Loucy (cell line): Measurements from ENCODE around the gene CCL23.
"Not testable (repeated sequence)": the region's sequence is repeated elsewhere in the genome, so short reads cannot be mapped to it uniquely, and the experiment has no call there.

ENCODE experiments used
- H2AFZ ChIP-seq: fragments of 200-600 bp; sonication (generic); 2 replicates; pipeline ENCODE4 v1.6.0; 2016; ENCODE audit warnings: antibody characterized with exemption, mild to moderate bottlenecking, low read length, moderate library complexity
- H3F3A ChIP-seq: fragments of 200-600 bp; 2 replicates; pipeline ENCODE4 v1.6.0; 2016; ENCODE audit warnings: antibody characterized with exemption, low read depth, mild to moderate bottlenecking
- H3K27me3 ChIP-seq: fragments of 200-600 bp; sonication (generic); 2 replicates; pipeline ENCODE4 v1.6.1; 2014; ENCODE audit warnings: low read length, mild to moderate bottlenecking; ENCODE audit not compliant: insufficient read depth, poor library complexity, severe bottlenecking
- H3K36me3 ChIP-seq: fragments of 200-600 bp; sonication (generic); 2 replicates; pipeline ENCODE4 v1.6.1; 2016; ENCODE audit warnings: low read length; ENCODE audit not compliant: insufficient read depth
- H3K4me1 ChIP-seq: fragments of 200-600 bp; sonication (generic); 2 replicates; pipeline ENCODE4 v1.5.1; 2014; ENCODE audit warnings: low read length, mild to moderate bottlenecking; ENCODE audit not compliant: insufficient read depth, poor library complexity, severe bottlenecking
- H3K4me2 ChIP-seq: fragments of 200-600 bp; sonication (generic); 2 replicates; pipeline ENCODE4 v1.6.0; 2014; ENCODE audit warnings: antibody characterized with exemption, low read length, low read depth, mild to moderate bottlenecking; ENCODE audit not compliant: poor library complexity, severe bottlenecking
- H3K4me3 ChIP-seq: fragments of 200-600 bp; sonication (generic); 2 replicates; pipeline ENCODE4 v1.5.1; 2014; ENCODE audit warnings: low read length, mild to moderate bottlenecking, mixed read lengths; ENCODE audit not compliant: poor library complexity, severe bottlenecking
- H3K79me2 ChIP-seq: fragments of 200-600 bp; sonication (generic); 2 replicates; pipeline ENCODE4 v1.6.1; 2014; ENCODE audit warnings: low read length; ENCODE audit not compliant: insufficient read depth
- H3K9ac ChIP-seq: fragments of 200-600 bp; sonication (generic); 2 replicates; pipeline ENCODE4 v1.6.0; 2014; ENCODE audit warnings: mild to moderate bottlenecking, low read depth, low read length, moderate library complexity; ENCODE audit not compliant: poor library complexity, severe bottlenecking
- H3K9me2 ChIP-seq: fragments of 200-600 bp; sonication (generic); replicated peaks from 2 replicates; pipeline ENCODE4 v1.6.1; 2016; ENCODE audit warnings: low read depth, low read length, mixed read lengths
- H3K9me3 ChIP-seq: fragments of 200-600 bp; sonication (generic); 2 replicates; pipeline ENCODE4 v1.6.1; 2014; ENCODE audit warnings: mild to moderate bottlenecking, antibody characterized with exemption, low read length, low read depth; ENCODE audit not compliant: insufficient read depth
- H4K20me1 ChIP-seq: fragments of 200-600 bp; sonication (generic); 2 replicates; pipeline ENCODE4 v1.6.0; 2014; ENCODE audit warnings: antibody characterized with exemption, low read length, mild to moderate bottlenecking; ENCODE audit not compliant: insufficient read depth, poor library complexity, severe bottlenecking
- CTCF ChIP-seq: fragments of 200-600 bp; sonication (generic); conservative IDR thresholded peaks from 2 replicates; pipeline ENCODE4 v1.5.1; 2014; ENCODE audit warnings: mild to moderate bottlenecking, antibody characterized with exemption, low read length
- EZH2phosphoT487 ChIP-seq: fragments of 200-600 bp; IDR thresholded peaks from 2 replicates; pipeline ENCODE4 v1.6.1; 2018; ENCODE audit warnings: antibody characterized with exemption, mild to moderate bottlenecking, moderate library complexity, borderline replicate concordance

The CCL23 gene

DNA sequence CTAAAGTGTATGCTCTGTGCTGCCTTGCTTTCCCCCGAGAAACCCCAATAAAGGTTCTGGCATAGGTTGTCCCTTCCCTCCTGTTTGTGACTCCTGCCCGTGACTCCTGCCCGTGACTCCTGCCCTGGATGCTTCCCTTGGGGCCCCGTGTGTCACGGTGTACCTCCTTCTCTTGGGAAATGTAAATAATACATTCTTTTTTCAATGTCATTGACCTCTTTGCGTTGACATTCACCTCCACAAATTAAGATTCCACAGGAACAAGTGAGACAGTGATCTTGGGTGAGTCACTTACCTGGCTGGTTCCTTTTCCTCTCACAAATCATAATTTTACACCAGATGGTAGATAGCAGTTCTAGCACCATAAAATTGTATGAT, 17.1 kb downstream of the CCL23 start:
- Histone ChIP-seq H3K9me2 (no peaks in the 10 kb centered on the region), H3K79me2 (no peaks in the 10 kb centered on the region), H3K36me3 (no peaks in the 10 kb centered on the region), H3K27me3 (no peaks in the 10 kb centered on the region), H3K9ac (no peak overlapping the region), H2AFZ (no peak overlapping the region), H3K4me1 (peaks cover 9% of the 10 kb centered on the region), H3K9me3 (no peaks in the 10 kb centered on the region), H3K4me3 (no peak overlapping the region), H4K20me1 (no peaks in the 10 kb centered on the region), H3F3A (no peaks in the 10 kb centered on the region), H3K4me2 (no peak overlapping the region)
- TF ChIP-seq CTCF (no peak), EZH2phosphoT487 (no peak)

DNA sequence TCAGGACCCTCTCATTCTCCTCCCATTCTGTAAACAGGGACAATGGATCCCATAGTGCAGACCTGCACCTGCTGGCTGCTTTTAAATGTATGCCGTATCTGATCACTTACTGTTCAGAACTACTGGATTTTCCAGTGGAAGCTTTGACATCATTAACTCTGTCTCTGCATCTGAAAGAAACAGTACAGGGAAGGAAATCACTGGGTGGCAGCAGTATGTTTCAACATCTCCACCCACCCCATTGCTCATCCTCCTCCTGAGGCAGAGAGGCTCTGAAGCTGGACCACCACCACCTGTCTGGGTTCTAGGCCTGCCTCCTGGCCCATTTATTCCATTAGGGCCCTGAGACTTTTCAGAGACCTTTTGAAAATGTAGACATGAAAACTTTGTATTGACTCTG, 19.0 kb downstream of the CCL23 start:
- Histone ChIP-seq H3K4me1 (no peaks in the 10 kb centered on the region), H3K79me2 (no peaks in the 10 kb centered on the region), H3F3A (no peaks in the 10 kb centered on the region), H3K9ac (no peak overlapping the region), H3K9me3 (no peaks in the 10 kb centered on the region), H3K4me2 (no peak overlapping the region), H3K36me3 (no peaks in the 10 kb centered on the region), H3K4me3 (no peak overlapping the region), H3K27me3 (no peaks in the 10 kb centered on the region), H4K20me1 (no peaks in the 10 kb centered on the region), H2AFZ (no peak overlapping the region), H3K9me2 (no peaks in the 10 kb centered on the region)
- no peak for TF ChIP-seq CTCF
- TF ChIP-seq EZH2phosphoT487 = no peak

- Histone ChIP-seq H3K9me3 (no peaks in the 10 kb centered on the region), H3K27me3 (no peaks in the 10 kb centered on the region), H3K4me2 (no peak overlapping the region), H4K20me1 (no peaks in the 10 kb centered on the region), H3K79me2 (no peaks in the 10 kb centered on the region), H3K9me2 (no peaks in the 10 kb centered on the region), H3K36me3 (no peaks in the 10 kb centered on the region), H3K4me3 (no peak overlapping the region), H3K4me1 (no peaks in the 10 kb centered on the region), H2AFZ (no peak overlapping the region), H3F3A (no peaks in the 10 kb centered on the region), H3K9ac (no peak overlapping the region)
- TF ChIP-seq CTCF = no peak
- no peak for TF ChIP-seq EZH2phosphoT487
These were observed 19.7 kb downstream of the CCL23 start for GRCh38 chr17:35998018-35998545.

DNA sequence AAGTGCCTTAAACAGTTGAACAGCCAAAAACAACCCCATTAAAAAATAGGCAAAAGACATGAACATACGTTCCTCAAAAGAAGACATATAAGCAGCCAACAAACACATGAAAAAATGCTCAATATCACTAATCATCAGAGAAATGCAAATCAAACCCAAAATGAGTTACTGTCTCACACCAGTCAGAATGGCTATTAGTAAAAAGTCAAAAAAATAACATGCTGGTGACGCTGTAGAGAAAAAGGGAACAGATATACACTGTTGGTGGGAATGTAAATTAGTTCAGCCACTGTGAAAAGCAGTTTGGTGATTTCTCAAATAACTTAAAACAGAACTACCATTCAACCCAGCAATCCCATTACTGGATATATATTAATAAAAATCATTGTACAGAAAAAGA, 22.4 kb downstream of the CCL23 start:
- not testable (repeated sequence) for H3K36me3 ChIP-seq, H3K9me3 ChIP-seq, H3K4me3 ChIP-seq, H3K9me2 ChIP-seq, H3K4me1 ChIP-seq, H4K20me1 ChIP-seq, H3F3A ChIP-seq, H3K4me2 ChIP-seq, H3K79me2 ChIP-seq, H2AFZ ChIP-seq, H3K27me3 ChIP-seq, H3K9ac ChIP-seq
